ENCODE data around the gene SH3PXD2A. TPM values are rescaled to one million over a fixed set of nuclear protein-coding genes. Genes with fewer than 3 reads are reported as not detected.
"Not testable (repeated sequence)": the region's sequence is repeated elsewhere in the genome, so short reads cannot be mapped to it uniquely, and the experiment has no call there.

SH3PXD2A gene
- total RNA-seq, 5 donors from 2014 or later (not counting 1 experiment from before 2014, with no cell fraction given), result 5.8 to 11.8 (median 9.8) TPM

DNA sequence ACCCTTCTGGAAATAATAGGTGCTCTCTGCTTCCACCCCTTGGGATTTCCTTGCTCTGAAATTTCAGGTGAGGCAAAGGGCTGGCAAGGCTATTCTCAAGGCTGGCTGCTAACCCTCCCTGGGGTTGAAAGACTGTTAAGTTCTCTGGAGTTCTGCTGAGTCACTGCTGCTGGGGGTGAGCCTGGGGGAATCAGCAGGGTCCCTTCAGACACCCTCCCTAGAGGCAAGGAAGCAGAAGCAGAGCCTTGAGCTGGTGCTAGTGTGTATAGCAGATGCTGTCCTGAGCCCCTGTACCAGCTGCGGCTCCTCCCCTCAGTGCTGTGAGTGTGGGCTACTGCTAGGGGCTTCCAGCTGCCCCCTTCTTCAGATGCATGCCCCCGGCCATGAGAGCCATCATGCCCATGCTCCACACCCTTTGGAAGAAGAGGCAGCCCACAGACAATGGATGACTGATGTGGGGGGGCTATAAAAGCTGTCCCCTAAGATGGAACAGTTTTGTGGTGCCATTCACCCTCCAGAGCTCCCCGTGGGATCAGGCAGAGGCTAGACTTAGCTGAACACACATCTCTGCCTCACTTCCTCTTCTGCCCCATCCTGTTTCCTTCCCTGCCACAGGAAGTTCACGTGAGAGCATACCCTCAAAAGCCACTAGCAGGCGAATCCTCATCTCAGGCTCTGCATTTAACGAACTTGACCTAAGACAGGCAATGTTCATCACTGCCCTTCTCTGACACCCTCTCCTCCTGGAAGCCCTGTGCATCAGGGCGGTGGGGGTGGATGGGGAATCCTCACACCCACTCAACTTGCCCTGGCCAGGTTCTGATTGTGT lies 91.8 kb downstream of the SH3PXD2A start:
- Mint-ChIP-seq H3K27ac (peak overlapping the region; percentile 84 to 93), H3K9me3 (no peaks in the 10 kb centered on the region), H3K4me3 (peak overlapping the region; percentile 40 to 71 (median 48)), H3K36me3 (no peaks in the 10 kb centered on the region), H3K4me1 (peaks cover 76 to 78% (median 78%) of the 10 kb centered on the region in 3 donors), H3K27me3 (no peaks in the 10 kb centered on the region)
- H3K4me1 ChIP-seq (ENCODE audit: control insufficient read depth in 1 of 2, extremely low read depth in 1 of 2, insufficient read depth in 2 of 2, low read length in 2 of 2), result peaks cover 58 to 75% of the 10 kb centered on the region in 2 experiments
- H3K36me3 ChIP-seq (ENCODE audit: control insufficient read depth in 2 of 2, extremely low read depth in 1 of 2, insufficient read depth in 1 of 2, low read length in 1 of 2), result no peaks in the 10 kb centered on the region
- H3K27me3 ChIP-seq (replicated peaks in 1 of 2; ENCODE audit: control insufficient read depth in 2 of 2, extremely low read depth in 1 of 2, insufficient read depth in 2 of 2, low read length in 1 of 2), result peaks cover 0 to 5% of the 10 kb centered on the region in 2 experiments
- WGBS (ENCODE audit: insufficient coverage), result 0% methylated on average over 2 of the region's 7 CpGs
- DNase-seq (peak in 6 of 35 experiments; percentile 12 to 57 (median 26)), ATAC-seq (replicated peaks in 1 of 4) (peak; percentile 49 to 66 (median 56))
- H3K4me3 ChIP-seq (ENCODE audit: control insufficient read depth in 1 of 2, extremely low read depth in 1 of 2, low read length in 1 of 2), result peak overlapping the region in 1 of 2 donors; percentile 25
- peak overlapping the region; percentile 9 for H3K27ac ChIP-seq (ENCODE audit: low read length)
- no peaks in the 10 kb centered on the region for H3K9me3 ChIP-seq
- CTCF ChIA-PET, result interaction anchor here (0.5 to 1.3 kb wide), 2 partner anchors 10 to 382 kb away, joined by 3 read pairs; no protein-coding TSS in a partner anchor
- POLR2A ChIA-PET, result interaction anchor here in 1 of 2 donors (0.6 kb wide), 1 partner anchor 528 kb away, joined by 4 read pairs; no protein-coding TSS in a partner anchor

DNA sequence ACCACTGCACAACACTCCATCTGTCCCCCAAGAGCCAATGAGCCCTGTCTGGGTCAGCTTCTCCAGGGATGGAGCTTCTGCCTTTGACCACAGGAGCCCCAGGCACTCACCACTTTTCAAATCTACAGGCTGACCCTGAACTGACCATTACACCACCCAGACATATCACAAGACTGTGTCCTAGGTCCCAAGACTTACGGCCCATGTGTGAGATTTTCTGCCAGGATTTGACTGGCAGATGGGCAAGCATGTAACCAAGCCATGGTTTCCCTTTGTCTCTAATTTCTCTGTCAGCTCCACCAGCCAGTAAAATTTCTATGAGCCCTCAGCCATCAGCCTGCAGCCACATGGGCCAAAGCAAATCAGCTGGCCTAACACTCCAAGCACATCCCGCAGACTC lies 92.5 kb downstream of the SH3PXD2A start:
- CTCF ChIA-PET, result interaction anchor here in 1 of 2 donors (0.5 kb wide), 1 partner anchor 381 kb away, joined by 3 read pairs; no protein-coding TSS in a partner anchor
- 100% methylated on average over 1 of the region's 2 CpGs for WGBS (ENCODE audit: insufficient coverage)
- Histone ChIP-seq H3K4me1 (ENCODE audit: control insufficient read depth in 1 of 2, extremely low read depth in 1 of 2, insufficient read depth in 2 of 2, low read length in 2 of 2) (peaks cover 55 to 81% of the 10 kb centered on the region in 2 experiments), H3K27me3 (replicated peaks in 1 of 2; ENCODE audit: control insufficient read depth in 2 of 2, extremely low read depth in 1 of 2, insufficient read depth in 2 of 2, low read length in 1 of 2) (peaks cover 0 to 5% of the 10 kb centered on the region in 2 experiments), H3K9me3 (no peaks in the 10 kb centered on the region), H3K36me3 (ENCODE audit: control insufficient read depth in 2 of 2, extremely low read depth in 1 of 2, insufficient read depth in 1 of 2, low read length in 1 of 2) (no peaks in the 10 kb centered on the region), H3K27ac (ENCODE audit: low read length) (no peak overlapping the region), H3K4me3 (ENCODE audit: control insufficient read depth in 1 of 2, extremely low read depth in 1 of 2, low read length in 1 of 2) (no peak overlapping the region)
- Mint-ChIP-seq H3K27ac (peak overlapping the region in 1 of 2 donors; percentile 53), H3K9me3 (no peaks in the 10 kb centered on the region), H3K27me3 (no peaks in the 10 kb centered on the region), H3K4me1 (peaks cover 76 to 78% (median 78%) of the 10 kb centered on the region in 3 donors), H3K36me3 (no peaks in the 10 kb centered on the region), H3K4me3 (no peak overlapping the region)
- POLR2A ChIA-PET, result interaction anchor here in 1 of 2 donors (0.6 kb wide), 1 partner anchor 529 kb away, joined by 4 read pairs; no protein-coding TSS in a partner anchor
- DNase-seq (no peak), ATAC-seq (replicated peaks in 1 of 4) (no peak)

DNA sequence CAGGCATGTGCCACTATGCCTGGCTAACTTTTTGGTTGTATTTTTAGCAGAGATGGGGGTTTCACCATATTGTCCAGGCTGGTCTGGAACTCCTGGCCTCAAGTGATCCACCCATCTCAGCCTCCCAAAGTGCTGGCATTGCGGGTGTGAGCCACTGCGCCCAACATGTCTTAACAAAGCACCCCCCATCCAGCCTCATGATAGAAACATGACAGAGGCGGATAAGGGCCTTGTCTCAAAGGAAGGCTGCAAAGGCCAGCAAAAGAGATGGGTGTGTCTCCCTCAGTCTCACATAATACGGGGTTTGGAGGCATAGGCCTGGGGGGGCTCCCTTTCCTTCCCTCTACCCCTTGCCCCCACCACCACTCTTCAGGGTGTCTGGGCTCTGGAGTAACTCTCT lies 93.2 kb downstream of the SH3PXD2A start:
- Mint-ChIP-seq H3K27me3 (no peaks in the 10 kb centered on the region), H3K36me3 (no peaks in the 10 kb centered on the region), H3K4me3 (no peak overlapping the region), H3K27ac (no peak overlapping the region), H3K9me3 (no peaks in the 10 kb centered on the region), H3K4me1 (peaks cover 74 to 79% (median 79%) of the 10 kb centered on the region in 3 donors)
- H3K27ac ChIP-seq (ENCODE audit: low read length), result no peak overlapping the region
- no peaks in the 10 kb centered on the region for H3K9me3 ChIP-seq
- DNase-seq (no peak), ATAC-seq (replicated peaks in 1 of 4) (no peak)
- peaks cover 53 to 79% of the 10 kb centered on the region in 2 experiments for H3K4me1 ChIP-seq (ENCODE audit: control insufficient read depth in 1 of 2, extremely low read depth in 1 of 2, insufficient read depth in 2 of 2, low read length in 2 of 2)
- CTCF ChIA-PET, result no interaction called here
- 100% methylated on average over 3 of the region's 4 CpGs for WGBS (ENCODE audit: insufficient coverage)
- no peaks in the 10 kb centered on the region for H3K36me3 ChIP-seq (ENCODE audit: control insufficient read depth in 2 of 2, extremely low read depth in 1 of 2, insufficient read depth in 1 of 2, low read length in 1 of 2)
- POLR2A ChIA-PET, result no interaction called here
- peaks cover 0 to 5% of the 10 kb centered on the region in 2 experiments for H3K27me3 ChIP-seq (replicated peaks in 1 of 2; ENCODE audit: control insufficient read depth in 2 of 2, extremely low read depth in 1 of 2, insufficient read depth in 2 of 2, low read length in 1 of 2)
- H3K4me3 ChIP-seq (ENCODE audit: control insufficient read depth in 1 of 2, extremely low read depth in 1 of 2, low read length in 1 of 2), result no peak overlapping the region

DNA sequence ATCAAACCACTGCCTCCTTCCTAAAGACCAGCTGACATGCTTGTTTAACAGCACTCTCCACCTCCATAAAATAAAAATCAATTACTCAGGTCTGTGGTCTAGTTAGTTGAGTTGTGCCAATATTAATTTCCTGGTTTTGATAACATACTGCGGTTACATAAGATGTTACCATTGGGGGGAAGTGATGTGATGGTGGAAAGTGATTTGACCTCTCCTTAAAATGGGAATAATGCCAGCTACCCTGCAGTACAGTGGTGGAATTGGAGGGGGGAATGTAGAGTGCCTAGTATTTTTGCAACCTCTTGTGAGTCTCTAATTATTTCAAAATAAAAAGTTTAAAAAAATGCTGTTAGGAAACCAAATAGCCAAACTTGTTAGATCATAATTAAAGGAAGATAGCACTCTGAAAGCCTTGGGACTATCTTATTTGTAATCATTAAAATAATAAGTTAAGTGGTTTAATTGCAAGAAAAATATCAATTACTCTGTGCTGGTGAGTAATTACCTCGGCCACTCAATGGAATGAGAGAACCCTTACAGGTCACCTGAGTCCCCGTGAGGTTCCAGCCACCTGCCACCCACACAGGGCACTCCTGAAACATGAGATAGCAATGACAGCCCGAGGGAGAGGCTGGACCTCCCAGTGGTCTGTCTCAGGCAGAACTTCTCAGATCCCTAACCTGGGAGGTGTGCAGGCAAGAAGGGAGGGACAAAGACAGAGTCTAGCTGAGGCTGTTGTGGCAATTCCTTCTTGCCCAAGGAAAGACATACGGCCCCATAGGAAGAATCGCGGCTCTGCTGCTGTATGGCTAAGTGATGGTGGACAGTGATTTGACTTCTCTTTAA lies 94.1 kb downstream of the SH3PXD2A start:
- DNase-seq (no peak), ATAC-seq (replicated peaks in 1 of 4) (no peak)
- 96% methylated on average over 4 of the region's 7 CpGs for WGBS (ENCODE audit: insufficient coverage)
- POLR2A ChIA-PET, result no interaction called here
- H3K36me3 ChIP-seq (ENCODE audit: control insufficient read depth in 2 of 2, extremely low read depth in 1 of 2, insufficient read depth in 1 of 2, low read length in 1 of 2), result no peaks in the 10 kb centered on the region
- H3K4me3 ChIP-seq (ENCODE audit: control insufficient read depth in 1 of 2, extremely low read depth in 1 of 2, low read length in 1 of 2), result no peak overlapping the region
- H3K9me3 Mint-ChIP-seq, result no peaks in the 10 kb centered on the region
- peaks cover 0 to 5% of the 10 kb centered on the region in 2 experiments for H3K27me3 ChIP-seq (replicated peaks in 1 of 2; ENCODE audit: control insufficient read depth in 2 of 2, extremely low read depth in 1 of 2, insufficient read depth in 2 of 2, low read length in 1 of 2)
- no peak overlapping the region for H3K27ac ChIP-seq (ENCODE audit: low read length)
- no peaks in the 10 kb centered on the region for H3K9me3 ChIP-seq
- peak overlapping the region in 1 of 2 donors; percentile 58 for H3K27ac Mint-ChIP-seq
- peaks cover 44 to 71% of the 10 kb centered on the region in 2 experiments for H3K4me1 ChIP-seq (ENCODE audit: control insufficient read depth in 1 of 2, extremely low read depth in 1 of 2, insufficient read depth in 2 of 2, low read length in 2 of 2)
- no peaks in the 10 kb centered on the region for H3K36me3 Mint-ChIP-seq
- CTCF ChIA-PET, result interaction anchor here in 1 of 2 donors (0.6 kb wide), 1 partner anchor 87 kb away, joined by 5 read pairs; no protein-coding TSS in a partner anchor
- H3K4me1 Mint-ChIP-seq, result peaks cover 66 to 77% (median 76%) of the 10 kb centered on the region in 3 donors
- no peaks in the 10 kb centered on the region for H3K27me3 Mint-ChIP-seq
- no peak overlapping the region for H3K4me3 Mint-ChIP-seq

DNA sequence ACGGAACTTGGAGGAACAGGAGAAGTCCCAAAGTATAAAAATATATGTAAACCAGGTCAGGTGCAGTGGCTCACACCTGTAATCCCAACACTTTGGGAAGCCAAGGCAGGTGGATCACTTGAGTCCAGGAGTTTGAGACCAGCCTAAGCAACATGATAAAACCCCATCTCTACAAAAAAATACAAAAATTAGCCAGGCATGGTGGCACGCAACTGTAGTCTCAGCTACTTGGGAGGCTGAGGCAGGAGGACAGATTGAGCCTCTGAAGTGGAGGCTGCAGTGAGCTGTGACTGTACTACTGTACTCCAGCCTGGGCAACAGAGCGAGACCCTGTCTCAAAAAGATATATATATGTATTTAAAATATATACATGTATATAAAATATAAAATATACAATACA lies 95.1 kb downstream of the SH3PXD2A start:
- H3K36me3 ChIP-seq (ENCODE audit: control insufficient read depth in 2 of 2, extremely low read depth in 1 of 2, insufficient read depth in 1 of 2, low read length in 1 of 2); H3K27me3 Mint-ChIP-seq; H3K9me3 Mint-ChIP-seq; H3K27ac ChIP-seq (ENCODE audit: low read length); H3K27me3 ChIP-seq (replicated peaks in 1 of 2; ENCODE audit: control insufficient read depth in 2 of 2, extremely low read depth in 1 of 2, insufficient read depth in 2 of 2, low read length in 1 of 2); POLR2A ChIA-PET; CTCF ChIA-PET; H3K4me3 Mint-ChIP-seq; H3K9me3 ChIP-seq; ATAC-seq (replicated peaks in 1 of 4); H3K36me3 Mint-ChIP-seq; DNase-seq; H3K4me3 ChIP-seq (ENCODE audit: control insufficient read depth in 1 of 2, extremely low read depth in 1 of 2, low read length in 1 of 2): not testable (repeated sequence)
- no CpG with 5 or more reads among the region's 3 CpGs for WGBS (ENCODE audit: insufficient coverage)
- Mint-ChIP-seq H3K27ac (peak overlapping the region in 1 of 2 donors; percentile 69), H3K4me1 (peaks cover 56 to 66% (median 66%) of the 10 kb centered on the region in 3 donors)
- peaks cover 33 to 60% of the 10 kb centered on the region in 2 experiments for H3K4me1 ChIP-seq (ENCODE audit: control insufficient read depth in 1 of 2, extremely low read depth in 1 of 2, insufficient read depth in 2 of 2, low read length in 2 of 2)

Data from T-cell (primary cell).